GM12874 (cell line): ENCODE measurements around the gene ADK.

Experiments used
- TF ChIP-seq, protein P1 (sequence below): IDR thresholded peaks from 2 replicates; pipeline ENCODE4 v1.5.1; 2011; ENCODE audit warnings: low read depth, mild to moderate bottlenecking, control low read depth, low read length, moderate library complexity; ENCODE audit not compliant: insufficient read depth

The ADK gene

DNA sequence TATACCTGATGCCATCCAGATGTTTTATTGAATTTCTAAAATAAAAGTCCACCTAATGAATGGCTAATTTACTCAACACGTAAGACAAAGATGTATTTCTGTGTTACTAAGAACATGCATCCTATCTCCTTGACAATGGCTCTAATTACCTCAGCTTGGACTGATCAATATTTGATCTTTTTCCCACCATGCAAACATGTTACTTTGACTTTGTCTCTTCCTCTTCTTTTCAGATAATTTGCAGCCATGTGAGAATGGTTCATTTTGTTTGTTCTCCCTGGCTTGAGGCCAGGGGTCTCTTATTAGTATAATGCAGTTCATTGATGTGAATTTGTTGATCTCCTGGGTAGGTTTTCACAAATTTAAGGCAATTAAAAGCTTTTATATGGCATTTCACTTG is 302.1 kb downstream of the ADK start:
- TF ChIP-seq, protein P1, sequence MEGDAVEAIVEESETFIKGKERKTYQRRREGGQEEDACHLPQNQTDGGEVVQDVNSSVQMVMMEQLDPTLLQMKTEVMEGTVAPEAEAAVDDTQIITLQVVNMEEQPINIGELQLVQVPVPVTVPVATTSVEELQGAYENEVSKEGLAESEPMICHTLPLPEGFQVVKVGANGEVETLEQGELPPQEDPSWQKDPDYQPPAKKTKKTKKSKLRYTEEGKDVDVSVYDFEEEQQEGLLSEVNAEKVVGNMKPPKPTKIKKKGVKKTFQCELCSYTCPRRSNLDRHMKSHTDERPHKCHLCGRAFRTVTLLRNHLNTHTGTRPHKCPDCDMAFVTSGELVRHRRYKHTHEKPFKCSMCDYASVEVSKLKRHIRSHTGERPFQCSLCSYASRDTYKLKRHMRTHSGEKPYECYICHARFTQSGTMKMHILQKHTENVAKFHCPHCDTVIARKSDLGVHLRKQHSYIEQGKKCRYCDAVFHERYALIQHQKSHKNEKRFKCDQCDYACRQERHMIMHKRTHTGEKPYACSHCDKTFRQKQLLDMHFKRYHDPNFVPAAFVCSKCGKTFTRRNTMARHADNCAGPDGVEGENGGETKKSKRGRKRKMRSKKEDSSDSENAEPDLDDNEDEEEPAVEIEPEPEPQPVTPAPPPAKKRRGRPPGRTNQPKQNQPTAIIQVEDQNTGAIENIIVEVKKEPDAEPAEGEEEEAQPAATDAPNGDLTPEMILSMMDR, result no peak

DNA sequence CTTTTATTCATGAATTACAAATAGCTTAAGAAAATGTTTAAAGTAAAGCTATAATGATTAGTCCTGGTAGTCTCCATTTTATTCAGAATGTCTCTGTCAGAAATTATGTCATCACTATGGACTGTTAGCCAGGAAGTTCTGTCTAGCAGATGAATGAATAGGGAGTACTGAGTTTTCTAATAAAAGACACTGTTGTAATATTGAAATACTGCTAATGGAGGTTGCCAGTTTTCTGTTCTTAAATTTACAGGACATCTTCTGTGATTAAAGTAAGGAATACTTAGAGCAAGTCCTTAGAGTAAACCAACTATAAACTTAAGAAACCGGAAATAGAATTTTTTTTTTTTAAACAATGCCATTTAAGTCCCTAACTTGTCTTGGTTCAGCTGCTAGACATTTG is 309.8 kb downstream of the ADK start:
- TF ChIP-seq, protein P1, result no peak

DNA sequence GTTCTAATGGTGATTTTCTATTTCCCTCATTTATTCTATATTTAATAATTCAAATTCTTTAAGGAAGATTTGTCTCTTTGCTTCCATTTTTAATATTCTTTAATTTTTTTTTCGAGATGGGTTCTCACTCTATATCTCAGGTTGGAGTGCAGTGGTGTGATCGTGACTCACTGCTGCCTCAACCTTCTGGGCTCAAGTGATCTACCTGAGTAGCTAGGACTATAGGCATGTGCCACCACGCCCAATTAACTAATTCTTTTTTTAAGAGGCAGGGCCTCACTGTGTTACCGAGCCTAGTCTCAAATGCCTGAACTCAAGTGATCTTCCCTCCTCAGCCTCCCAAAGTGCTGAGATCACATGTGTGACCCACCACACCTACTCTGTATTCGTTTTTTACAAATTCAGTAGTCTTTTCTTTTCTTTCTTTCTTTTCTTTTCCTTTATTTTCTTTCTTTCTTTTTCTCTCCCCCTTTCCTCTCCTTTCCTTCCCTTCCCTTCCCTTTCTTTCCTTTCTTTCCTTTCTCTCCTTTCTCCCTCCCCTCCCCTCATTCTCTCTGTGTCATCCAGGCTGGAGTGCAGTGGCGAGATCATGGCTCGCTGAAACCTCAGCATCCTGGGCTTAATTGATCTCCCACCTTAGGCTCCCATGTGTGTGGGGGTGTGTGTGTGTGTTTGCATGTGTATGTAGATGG is 323.1 kb downstream of the ADK start:
- TF ChIP-seq, protein P1, result no peak

DNA sequence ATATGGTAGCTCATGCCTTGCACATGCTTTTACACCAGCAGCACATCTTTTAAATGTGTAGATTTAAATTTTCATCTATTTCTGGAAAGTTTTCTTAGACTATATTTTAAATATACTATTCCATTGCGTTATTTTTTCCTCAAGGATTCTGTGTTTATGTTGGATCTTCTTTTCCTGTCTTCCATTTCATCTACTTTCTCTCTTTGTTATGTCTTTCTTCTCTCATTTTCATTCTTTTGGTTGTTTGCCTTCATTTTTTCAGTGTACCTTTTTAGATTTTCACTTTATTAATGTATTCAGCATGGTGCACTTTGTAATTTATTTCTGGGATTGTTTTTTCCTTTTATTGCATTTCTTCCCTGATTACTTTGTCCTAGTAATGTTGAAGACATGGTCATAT is 329.8 kb downstream of the ADK start:
- TF ChIP-seq, protein P1, result no peak

DNA sequence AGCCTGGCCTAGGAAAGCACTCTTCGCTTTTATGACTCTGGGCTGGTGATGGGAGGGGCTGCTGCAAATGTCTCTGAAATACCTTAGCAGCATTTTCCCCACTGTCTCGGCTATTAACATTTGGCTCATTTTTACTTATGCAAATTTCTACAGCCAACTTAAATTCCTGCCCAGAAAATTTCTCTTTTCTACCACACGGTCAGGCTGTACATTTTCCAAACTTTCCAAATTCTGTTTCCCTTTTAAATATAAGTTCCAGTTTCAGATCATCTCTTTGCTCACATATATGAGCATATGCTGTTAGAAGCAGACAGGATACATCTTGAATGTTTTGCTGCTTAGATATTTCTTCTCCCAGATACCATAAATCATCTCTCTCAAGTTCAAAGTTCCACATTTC is 332.3 kb downstream of the ADK start:
- TF ChIP-seq, protein P1, result no peak

DNA sequence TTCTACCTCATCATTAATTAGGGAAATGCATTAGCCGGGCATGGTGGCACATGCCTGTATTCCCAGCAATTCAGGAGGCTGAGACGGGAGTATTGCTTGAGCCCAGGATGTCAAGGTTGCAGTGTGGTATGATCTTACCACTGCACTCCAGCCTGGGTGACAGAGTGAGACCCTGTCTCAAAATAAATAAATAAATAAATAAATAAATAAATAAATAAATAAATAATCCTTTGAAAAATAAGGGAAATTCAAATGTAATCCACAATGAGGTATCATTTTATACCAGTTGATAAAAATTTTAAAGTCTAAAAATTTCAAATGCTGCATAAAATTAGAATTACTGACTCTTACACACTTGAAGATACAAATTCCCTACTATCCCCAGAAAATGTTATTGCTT is 334.3 kb downstream of the ADK start:
- TF ChIP-seq, protein P1, result no peak

DNA sequence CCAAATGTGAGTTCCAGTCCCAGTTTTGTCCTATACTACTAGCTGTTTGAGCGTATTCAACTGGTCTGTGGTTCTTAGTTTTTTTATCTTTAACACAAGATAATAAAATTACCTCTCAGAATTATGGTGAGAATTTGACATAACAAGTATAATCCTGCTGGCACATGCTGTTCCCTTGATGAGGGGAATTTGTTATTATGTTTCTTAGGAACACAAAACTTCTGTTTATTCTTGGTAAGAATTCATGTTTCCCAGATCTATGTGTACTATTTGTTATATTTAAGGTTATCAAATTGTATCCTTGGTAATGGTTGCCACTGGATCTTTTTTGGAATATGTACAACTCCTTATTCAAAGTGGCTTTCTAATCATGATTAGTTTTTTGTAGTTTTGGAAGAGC is 335.6 kb downstream of the ADK start:
- TF ChIP-seq, protein P1, result no peak
